HAP-1 (cell line): ENCODE results near the gene QDPR.
A peak's percentile ranks its signal among the peaks of the same experiment; 100 is the strongest.
"Not testable (repeated sequence)": the region's sequence is repeated elsewhere in the genome, so short reads cannot be mapped to it uniquely, and the experiment has no call there.

Experiments
- DNase-seq, 2 experiments: peaks; one replicate each; pipeline ENCODE4 v3.0.0-alpha.2; 2016 to 2020; ENCODE audit warnings: low spot score in 2 of 2
- H3K27me3 ChIP-seq: fragments of 250-450 bp; sonication (Bioruptor Pico); 2 replicates; pipeline ENCODE4 v1.5.1; 2020; ENCODE audit warnings: low read depth, mild to moderate bottlenecking, moderate library complexity
- H3K36me3 ChIP-seq: fragments of 250-450 bp; sonication (Bioruptor Pico); replicated peaks from 2 replicates; pipeline ENCODE4 v1.5.1; 2020; ENCODE audit warnings: mild to moderate bottlenecking
- H3K4me1 ChIP-seq: fragments of 250-450 bp; sonication (Bioruptor Pico); 2 replicates; pipeline ENCODE4 v1.5.1; 2020; ENCODE audit warnings: mild to moderate bottlenecking
- H3K4me3 ChIP-seq: fragments of 250-450 bp; sonication (Bioruptor Pico); 2 replicates; pipeline ENCODE4 v1.5.1; 2020; ENCODE audit warnings: mild to moderate bottlenecking, moderate library complexity
- H3K9me3 ChIP-seq: fragments of 250-450 bp; sonication (Bioruptor Pico); 2 replicates; pipeline ENCODE4 v1.5.1; 2020; ENCODE audit warnings: mild to moderate bottlenecking, moderate library complexity
- in situ Hi-C: fragments of 300-500 bp; cut with MboI; formaldehyde crosslinking; loops from 3 replicates; pipeline ENCODE4 v1.14.3; 2020; ENCODE audit warnings: low sequenced_read_pairs, inconsistent platforms, mixed read lengths

The QDPR gene

GRCh38 chr4:17463606-17464005 lies 48.3 kb downstream of the QDPR start:
- Histone ChIP-seq H3K27me3 (no peaks in the 10 kb centered on the region), H3K4me1 (no peaks in the 10 kb centered on the region), H3K36me3 (no peaks in the 10 kb centered on the region), H3K9me3 (no peaks in the 10 kb centered on the region), H3K4me3 (no peak overlapping the region)
- DNase-seq, result no peak
- in situ Hi-C loops, result no loop called here

DNA sequence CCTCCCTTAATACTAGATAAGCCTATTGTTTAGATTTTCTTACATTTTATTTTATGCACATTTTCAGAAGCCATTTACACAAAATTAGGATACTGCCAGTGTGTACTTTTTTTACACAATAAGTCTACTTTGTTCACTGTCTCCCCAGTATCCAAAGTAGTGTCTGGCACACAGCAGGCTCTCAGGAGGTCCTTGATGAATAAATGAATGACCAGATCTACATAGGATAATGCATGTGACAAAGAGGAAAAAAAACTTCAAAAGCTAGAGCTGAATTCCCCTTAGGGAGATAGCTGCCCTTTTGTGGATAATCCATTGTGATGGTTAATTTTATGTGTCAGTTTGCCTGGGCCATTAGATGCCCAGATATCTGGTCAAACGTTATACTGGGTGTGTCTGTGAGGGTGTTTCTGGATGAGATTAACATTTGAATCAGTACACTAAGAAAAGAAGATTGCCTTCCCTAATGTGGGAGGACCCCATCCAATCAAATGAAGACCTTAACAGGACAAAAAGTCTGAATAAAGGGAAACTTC lies 61.6 kb downstream of the QDPR start:
- Histone ChIP-seq H3K27me3 (no peaks in the 10 kb centered on the region), H3K36me3 (no peaks in the 10 kb centered on the region), H3K9me3 (peaks cover 4% of the 10 kb centered on the region; the same call in 1 of the 2 replicates), H3K4me3 (no peak overlapping the region), H3K4me1 (peaks cover 19% of the 10 kb centered on the region)
- in situ Hi-C loops, result no loop called here
- DNase-seq, result peak; percentile 70 to 98

DNA sequence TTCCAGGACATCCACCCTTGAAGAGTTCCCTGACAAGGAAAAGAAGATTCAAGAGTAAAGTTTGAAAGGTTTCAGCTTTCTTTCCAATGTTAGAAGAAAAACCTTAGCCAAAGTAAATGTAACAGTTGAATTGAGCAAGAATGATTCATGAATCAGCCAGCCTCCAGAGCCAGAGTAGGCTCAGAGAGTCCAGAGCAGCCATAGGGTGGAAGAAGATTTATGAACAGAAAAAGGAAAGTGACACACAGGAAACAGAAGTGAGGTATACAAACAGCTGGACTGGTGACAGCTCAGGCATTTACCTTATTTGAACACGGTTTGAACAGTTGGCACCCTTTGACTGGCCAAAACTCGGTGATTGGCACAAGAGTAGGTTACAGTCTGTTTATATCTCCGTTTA lies 63.2 kb downstream of the QDPR start:
- in situ Hi-C loops, result no loop called here
- Histone ChIP-seq H3K4me1 (peaks cover 19% of the 10 kb centered on the region), H3K27me3 (no peaks in the 10 kb centered on the region), H3K4me3 (no peak overlapping the region), H3K36me3 (no peaks in the 10 kb centered on the region), H3K9me3 (no peaks in the 10 kb centered on the region)
- DNase-seq, result no peak

GRCh38 chr4:17447675-17448298 lies 64.1 kb downstream of the QDPR start:
- Histone ChIP-seq H3K27me3 (no peaks in the 10 kb centered on the region), H3K4me3 (no peak overlapping the region), H3K4me1 (peaks cover 19% of the 10 kb centered on the region), H3K36me3 (no peaks in the 10 kb centered on the region), H3K9me3 (no peaks in the 10 kb centered on the region)
- DNase-seq, result peak; percentile 72 to 78
- in situ Hi-C loops, result no loop called here

- H3K36me3 ChIP-seq, result no peaks in the 10 kb centered on the region
- DNase-seq, result no peak
- in situ Hi-C loops, result no loop called here
- H3K27me3 ChIP-seq, result no peaks in the 10 kb centered on the region
- H3K4me3 ChIP-seq, result no peak overlapping the region
- peaks cover 19% of the 10 kb centered on the region for H3K4me1 ChIP-seq
- no peaks in the 10 kb centered on the region for H3K9me3 ChIP-seq
Observed at GRCh38 chr4:17447056-17447455, 64.8 kb downstream of the QDPR start.

- H3K9me3 ChIP-seq, H3K27me3 ChIP-seq, H3K4me3 ChIP-seq, H3K4me1 ChIP-seq, H3K36me3 ChIP-seq, DNase-seq, in situ Hi-C loops: not testable (repeated sequence)
Observed at GRCh38 chr4:17442477-17442876, 69.4 kb downstream of the QDPR start.

- Histone ChIP-seq H3K36me3 (no peaks in the 10 kb centered on the region), H3K9me3 (no peaks in the 10 kb centered on the region), H3K4me1 (no peaks in the 10 kb centered on the region), H3K4me3 (no peak overlapping the region), H3K27me3 (no peaks in the 10 kb centered on the region; the same call in 1 of the 2 replicates)
- in situ Hi-C loops, result no loop called here
- DNase-seq, result no peak
Observed at GRCh38 chr4:17437396-17437795, 74.5 kb downstream of the QDPR start.

DNA sequence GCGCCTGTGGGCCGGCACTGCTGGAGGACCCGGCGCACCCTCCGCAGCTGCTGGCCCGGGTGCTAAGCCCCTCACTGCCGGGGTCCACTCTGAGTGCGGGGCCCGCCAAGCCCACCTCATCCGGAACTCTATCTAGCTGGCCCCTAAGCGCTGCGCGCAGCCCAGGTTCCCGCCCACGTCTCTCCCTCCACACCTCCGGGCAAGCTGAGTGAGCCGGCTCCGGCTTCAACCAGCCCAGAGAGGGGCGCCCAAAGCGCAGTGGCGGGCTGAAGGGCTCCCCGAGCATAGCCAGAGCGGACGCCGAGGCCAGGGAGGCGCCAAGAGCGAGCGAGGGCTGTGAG lies 75.2 kb downstream of the QDPR start:
- Histone ChIP-seq H3K36me3 (no peaks in the 10 kb centered on the region), H3K9me3 (no peaks in the 10 kb centered on the region), H3K4me3 (no peak overlapping the region), H3K4me1 (no peaks in the 10 kb centered on the region), H3K27me3 (no peaks in the 10 kb centered on the region; the same call in 1 of the 2 replicates)
- in situ Hi-C loops, result no loop called here
- DNase-seq, result no peak
